GM18868 (cell line): Measurements from ENCODE around the gene RAB17.

ENCODE experiments used
- ATAC-seq: cut with Tn5 transposase; IDR thresholded peaks from one replicate; pipeline ENCODE4 v1.9.1; 2021; ENCODE audit warnings: mild to moderate bottlenecking, moderate library complexity; ENCODE audit not compliant: unreplicated experiment

The RAB17 gene

DNA sequence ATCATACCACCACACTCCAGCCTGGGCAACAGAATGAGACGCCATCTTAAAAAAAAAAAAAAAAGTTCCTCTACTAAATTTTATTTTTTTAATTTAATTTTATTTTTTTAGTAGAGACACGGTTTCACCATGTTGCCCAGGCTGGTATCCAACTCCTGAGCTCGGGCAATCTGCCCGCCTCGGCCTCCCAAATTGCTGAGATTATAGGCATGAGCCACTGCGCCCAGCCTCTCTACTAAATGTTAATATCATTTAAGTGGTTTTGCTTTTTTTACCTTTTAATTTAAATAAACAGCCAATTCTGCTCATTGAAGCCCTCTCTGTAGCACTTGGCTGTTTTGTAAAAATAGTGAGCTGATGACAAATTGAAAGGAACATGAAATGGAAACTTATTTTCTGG lies 9.2 kb downstream of the RAB17 start:
- no peak for ATAC-seq

GRCh38 chr2:237577956-237578870 lies 12.3 kb downstream of the RAB17 start:
- ATAC-seq: no peak

DNA sequence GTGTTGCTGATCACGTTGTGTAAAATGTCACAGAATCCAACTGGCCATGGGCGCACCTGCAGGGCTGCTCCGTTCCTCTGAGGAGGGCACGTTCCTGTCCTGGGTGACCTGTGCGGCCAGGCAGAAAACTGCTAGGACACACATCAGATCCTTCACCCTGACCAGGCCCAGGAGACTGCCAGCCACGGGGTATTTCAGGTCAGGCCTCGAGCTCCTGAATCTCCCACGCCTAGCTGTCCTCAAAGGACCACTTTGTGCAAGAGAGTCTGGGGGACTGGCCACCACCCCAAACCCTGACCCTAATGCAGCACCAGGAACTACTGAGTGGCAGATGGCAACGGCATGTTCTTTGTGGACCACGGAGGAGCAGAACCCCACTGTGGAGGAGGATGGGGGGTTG lies 13.1 kb downstream of the RAB17 start:
- ATAC-seq: no peak

- ATAC-seq: no peak
These were observed 13.6 kb downstream of the RAB17 start for GRCh38 chr2:237576974-237577373.

GRCh38 chr2:237575869-237576862 lies 14.4 kb downstream of the RAB17 start:
- ATAC-seq: no peak

GRCh38 chr2:237574894-237575868 lies 15.4 kb downstream of the RAB17 start:
- ATAC-seq: no peak

DNA sequence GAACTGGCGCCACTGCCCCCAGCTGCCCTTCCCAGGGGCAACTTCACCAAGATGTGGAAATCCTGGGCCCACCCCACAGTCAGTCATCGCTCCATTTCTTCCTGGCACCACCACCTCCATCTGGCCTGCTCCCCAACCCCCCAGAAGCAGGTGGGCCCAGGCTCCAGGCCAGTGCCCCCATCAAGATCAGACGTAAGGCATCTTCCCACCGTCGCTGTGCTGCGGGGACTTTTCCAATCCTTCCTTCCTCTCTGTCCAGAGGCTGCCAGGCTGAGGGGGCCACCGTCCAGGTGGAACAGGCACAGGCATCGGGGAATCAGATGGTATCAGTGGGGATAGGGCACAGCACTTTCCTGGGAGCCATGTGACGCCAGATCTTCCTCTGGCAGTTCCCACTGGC lies 16.1 kb downstream of the RAB17 start:
- ATAC-seq: no peak

DNA sequence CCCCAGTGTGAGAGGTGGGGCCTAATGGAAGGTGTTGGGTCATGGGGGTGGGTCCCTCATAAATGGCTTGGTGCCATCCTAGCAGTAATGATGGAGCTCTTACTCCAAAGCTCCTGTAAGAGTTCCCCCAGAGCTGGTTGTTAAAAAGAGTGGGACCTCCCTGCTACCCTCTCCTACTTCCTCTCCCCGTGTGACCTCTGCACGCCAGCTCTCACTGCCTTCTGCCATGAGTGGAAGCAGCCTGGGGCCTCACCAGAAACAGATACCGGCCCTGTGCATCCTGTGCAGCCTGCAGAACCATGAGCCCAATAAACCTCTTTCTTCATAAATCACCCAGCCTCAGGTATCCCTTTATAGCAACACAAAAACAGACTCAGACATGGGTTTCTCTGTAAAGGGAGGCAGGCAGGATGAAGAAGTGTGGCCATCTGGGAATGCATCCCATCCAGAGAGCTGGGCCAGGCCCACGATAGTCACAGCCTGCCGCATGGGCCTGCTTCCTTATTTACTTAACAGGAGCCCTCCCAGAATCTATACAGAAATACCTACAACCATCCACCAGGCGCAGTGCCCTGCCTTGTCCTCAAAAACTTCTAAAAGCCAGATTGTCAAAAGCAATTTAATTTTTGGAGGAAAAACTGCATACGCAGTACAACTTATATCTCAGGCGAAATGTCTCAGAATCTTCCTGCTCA lies 16.7 kb downstream of the RAB17 start:
- no peak for ATAC-seq

GRCh38 chr2:237572742-237573101 lies 17.8 kb downstream of the RAB17 start:
- no peak for ATAC-seq

DNA sequence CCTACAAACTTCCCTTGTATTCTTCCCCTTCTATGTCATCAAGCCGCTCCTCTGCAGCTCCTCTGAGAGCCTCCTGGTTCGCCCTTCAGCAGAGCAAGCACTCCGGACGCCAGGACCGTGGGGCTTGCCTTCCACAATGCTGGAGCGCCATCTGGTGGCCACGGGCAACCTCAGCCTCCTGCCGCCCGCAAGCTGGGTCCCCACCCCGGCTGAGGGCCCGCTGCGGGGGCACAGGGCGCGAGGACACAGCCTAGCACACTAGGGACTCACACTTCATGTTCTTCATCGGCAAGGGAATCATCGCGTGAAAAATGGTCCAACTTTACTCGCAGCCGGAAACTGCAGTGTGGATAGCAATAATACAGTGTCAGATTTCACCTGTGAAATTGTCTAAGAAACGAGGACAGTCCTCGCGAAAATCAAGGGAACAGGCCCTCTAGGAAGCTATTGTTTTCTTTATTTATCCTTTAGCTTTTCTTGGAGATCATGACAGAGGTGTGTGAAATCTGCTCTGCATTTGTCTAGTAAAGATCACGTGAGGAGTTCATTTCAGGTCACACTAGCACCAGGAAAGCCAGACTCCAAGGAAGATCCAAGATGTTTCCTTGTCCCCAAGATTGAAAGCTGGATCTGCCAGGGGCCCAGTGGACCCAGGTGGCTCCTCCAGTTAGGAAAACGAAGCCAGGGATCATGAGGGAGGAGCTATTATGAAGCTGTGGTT lies 18.4 kb downstream of the RAB17 start:
- ATAC-seq: peak; percentile 92

GRCh38 chr2:237571551-237571950 lies 19.0 kb downstream of the RAB17 start:
- no peak for ATAC-seq

DNA sequence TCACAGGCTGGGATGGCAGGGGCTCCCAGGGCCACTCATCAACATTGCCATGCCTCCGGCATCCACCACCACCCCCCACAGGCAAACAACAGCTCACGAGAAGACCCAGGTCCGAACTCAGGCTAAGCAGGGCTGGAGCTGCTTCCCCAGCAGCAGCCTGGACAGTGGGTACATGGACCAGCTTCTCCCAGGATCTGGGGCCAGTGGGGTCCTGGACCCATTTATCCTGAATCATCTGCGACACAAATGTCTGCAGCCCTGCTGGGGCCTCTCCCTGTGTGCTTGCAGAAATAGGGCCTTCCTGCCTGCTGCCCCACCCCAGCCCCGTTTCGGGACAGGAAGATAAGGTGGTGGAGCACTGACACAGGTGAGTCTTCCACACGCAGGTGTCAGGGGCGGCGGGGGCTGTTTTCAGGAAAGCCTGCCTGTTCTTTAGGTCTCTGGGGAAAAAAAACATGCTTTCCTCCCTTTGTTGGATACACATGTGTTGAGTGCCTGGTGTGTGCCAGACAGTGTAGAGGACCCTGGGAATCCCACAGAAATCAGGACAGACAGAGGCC lies 19.7 kb downstream of the RAB17 start:
- ATAC-seq: no peak

DNA sequence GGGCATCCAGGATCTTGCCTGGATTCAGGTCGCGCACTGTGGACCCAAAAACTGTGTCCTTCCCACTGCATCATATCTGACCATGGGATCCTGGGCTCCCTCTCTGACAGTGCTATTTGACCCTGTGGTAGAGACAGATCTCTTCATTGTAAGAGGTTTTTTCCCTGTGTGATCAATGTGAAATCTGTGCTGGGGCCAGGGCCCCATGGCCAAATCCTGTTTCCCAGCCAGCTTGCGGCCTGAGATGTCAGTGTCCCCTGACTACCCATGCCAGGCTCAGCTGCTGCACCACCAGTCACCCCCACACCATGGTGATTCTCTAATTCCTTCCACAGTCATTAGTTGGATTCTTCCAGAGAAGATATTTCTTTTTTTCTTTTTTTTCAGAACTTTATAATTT lies 20.6 kb downstream of the RAB17 start:
- no peak for ATAC-seq

DNA sequence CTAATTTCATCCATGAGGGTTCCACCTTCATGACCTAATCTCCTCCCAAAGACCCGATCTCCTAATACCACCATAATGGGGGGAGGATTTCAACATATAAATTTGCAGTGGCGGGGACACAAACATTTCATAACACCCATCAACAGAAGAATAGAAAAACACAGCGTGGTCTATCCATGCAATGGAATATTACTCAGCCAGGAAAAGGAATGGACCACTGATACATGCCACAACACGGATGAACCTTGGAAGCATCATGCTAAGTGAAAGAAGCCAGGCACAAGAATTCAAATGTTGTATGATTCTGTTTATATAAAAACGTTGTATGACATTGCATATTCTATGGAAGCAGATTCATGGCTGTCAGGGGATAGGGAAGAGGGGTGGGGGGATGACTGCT lies 21.5 kb downstream of the RAB17 start:
- no peak for ATAC-seq

GRCh38 chr2:237568121-237568660 lies 22.3 kb downstream of the RAB17 start:
- no peak for ATAC-seq

DNA sequence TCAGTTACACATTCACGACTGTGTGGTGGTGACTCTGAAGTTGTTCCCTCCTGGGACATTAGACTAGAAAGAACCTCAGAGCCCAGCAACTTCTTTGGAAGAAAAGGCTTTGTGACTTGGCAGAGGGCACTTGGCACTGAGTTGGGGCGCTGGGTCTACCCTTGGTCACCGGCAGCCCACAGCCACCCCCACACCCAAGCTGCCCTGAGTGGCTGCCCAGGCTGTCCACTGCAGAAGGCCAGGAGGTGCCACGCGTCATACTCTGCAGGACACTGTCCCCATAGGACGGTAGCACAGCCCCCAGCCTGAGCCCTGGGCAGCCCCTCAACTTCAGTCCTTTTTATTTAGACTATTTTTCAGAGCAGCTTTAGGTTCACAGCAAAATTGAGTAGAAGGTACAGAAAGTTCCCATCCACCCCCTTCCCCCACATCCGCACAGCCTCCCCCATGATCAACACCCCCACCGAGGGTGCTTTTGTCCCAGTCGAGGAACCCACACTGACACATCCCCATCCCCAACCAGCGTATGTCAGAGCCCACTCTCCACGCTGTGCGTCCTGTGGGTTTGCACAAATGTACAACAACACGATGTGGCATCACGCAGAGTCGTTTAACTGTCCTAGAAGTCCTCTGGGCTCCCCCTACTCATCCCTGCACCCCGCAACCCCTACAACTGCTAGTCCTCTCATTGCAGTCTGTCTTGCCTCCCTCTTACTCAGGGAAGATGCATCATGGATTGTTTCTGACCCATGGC lies 23.1 kb downstream of the RAB17 start:
- ATAC-seq: no peak

DNA sequence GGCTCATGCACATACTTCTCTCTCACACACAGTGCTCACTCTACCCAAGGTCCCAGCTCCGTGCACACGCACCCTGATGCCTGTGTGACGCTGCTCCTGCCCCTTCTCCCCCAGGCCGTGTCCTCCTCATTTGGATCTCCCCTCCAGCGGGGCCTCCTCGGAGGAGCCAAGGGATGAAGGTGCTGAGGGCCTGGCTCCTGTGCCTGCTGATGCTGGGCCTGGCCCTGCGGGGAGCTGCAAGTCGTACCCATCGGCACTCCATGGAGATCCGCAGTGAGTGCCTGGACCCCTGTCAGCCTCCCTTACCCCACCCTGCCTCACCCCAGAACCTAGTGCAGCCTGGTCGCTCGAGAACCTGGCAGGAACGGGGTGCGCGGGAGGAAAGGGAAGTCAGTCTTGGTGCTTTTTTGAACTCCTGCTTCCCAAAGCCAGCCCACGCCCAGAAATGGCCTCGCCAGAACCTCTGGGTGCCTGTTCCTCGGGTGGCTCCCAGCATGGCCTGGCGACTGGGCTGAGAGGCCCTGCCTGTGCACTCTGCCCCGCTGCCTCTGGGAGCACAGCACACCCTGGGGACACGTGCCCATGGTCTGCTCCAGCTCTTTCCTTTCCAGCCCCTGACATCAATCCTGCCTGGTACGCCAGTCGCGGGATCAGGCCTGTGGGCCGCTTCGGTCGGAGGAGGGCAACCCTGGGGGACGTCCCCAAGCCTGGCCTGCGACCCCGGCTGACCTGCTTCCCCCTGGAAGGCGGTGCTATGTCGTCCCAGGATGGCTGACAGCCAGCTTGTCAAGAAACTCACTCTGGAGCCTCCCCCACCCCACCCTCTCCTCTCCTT lies 23.9 kb downstream of the RAB17 start, which contains the start of gene PRLH:
Gene PRLH, plus strand, starts transcription at position 174 of the 835 bp plus-strand sequence. Its CDS starts 0 bp downstream, at position 174.
- ATAC-seq: no peak
